GM12892 (cell line): ENCODE measurements around the gene LY86.

Experiments
- POLR2A ChIP-seq: IDR thresholded peaks from 2 replicates; pipeline ENCODE4 v1.6.1; 2011; ENCODE audit warnings: low read depth, low read length, control low read depth
- POLR2AphosphoS5 ChIP-seq: IDR thresholded peaks from 2 replicates; pipeline ENCODE4 v1.6.1; 2011; ENCODE audit warnings: low read depth, low read length, control low read depth

DNA sequence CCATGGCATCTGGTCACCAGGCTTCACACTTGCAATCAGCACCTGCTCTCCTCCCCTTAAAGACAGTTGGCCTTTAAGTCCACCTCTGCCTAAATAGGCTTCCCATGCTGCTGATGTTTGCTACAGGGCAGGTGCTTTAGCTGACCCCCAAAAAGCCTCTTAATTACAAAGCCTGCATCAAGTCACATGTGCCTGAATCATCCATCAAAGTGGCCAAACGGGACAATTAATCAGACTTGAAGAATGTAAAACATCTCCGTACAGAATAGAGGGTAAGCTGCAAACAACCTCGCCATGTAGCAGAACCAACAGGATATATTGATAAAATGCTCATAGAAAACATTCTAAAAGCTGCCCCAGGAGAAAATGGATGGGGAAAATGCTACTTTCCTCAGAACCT is 7.4 kb downstream of the LY86 start:
- TF ChIP-seq POLR2A (no peak), POLR2AphosphoS5 (no peak)
